ENCODE results near the gene RING1. TPM values are rescaled to one million over a fixed set of nuclear protein-coding genes. Genes with fewer than 3 reads are reported as not detected.

The RING1 gene
- total and polyA plus RNA-seq, 8 donors: 37.4 to 70.6 (median 55.4) TPM

GRCh38 chr6:33168639-33169038 is 39.7 kb upstream of the RING1 start:
- Histone ChIP-seq H3K4me3 (no peak overlapping the region), H3K27me3 (no peaks in the 10 kb centered on the region), H3K36me3 (no peaks in the 10 kb centered on the region), H3K9me3 (no peaks in the 10 kb centered on the region), H3K4me1 (no peaks in the 10 kb centered on the region), H3K27ac (no peak overlapping the region)
- ATAC-seq: no peak
- intact Hi-C loops (cut with DNase I): loop anchor here in 1 of 2 donors (10.0 kb wide), 1 partner anchor 76 kb away; no protein-coding TSS in a partner anchor
- DNase-seq: no peak
- TF ChIP-seq CTCF (IDR thresholded peaks at IDR 0.05): no peak

GRCh38 chr6:33169291-33170175 is 38.8 kb upstream of the RING1 start:
- intact Hi-C loops (cut with DNase I): loop anchor here in 1 of 2 donors (10.0 kb wide), 1 partner anchor 75 kb away; no protein-coding TSS in a partner anchor
- ATAC-seq: no peak

GRCh38 chr6:33170176-33171015 is 37.9 kb upstream of the RING1 start:
- TF ChIP-seq CTCF (IDR thresholded peaks at IDR 0.05): no peak
- no peak for ATAC-seq
- Histone ChIP-seq H3K27me3 (no peaks in the 10 kb centered on the region), H3K27ac (no peak overlapping the region), H3K9me3 (no peaks in the 10 kb centered on the region), H3K4me3 (no peak overlapping the region), H3K4me1 (no peaks in the 10 kb centered on the region), H3K36me3 (no peaks in the 10 kb centered on the region)
- intact Hi-C loops (cut with DNase I): no loop called here
- DNase-seq: peak in 1 of 4 donors; percentile 24

More at GRCh38 chr6:33169291-33170175, 38.8 kb upstream of the RING1 start:
- no peak for TF ChIP-seq CTCF (IDR thresholded peaks at IDR 0.05)
- no peaks in the 10 kb centered on the region for H3K9me3 ChIP-seq
- H3K4me1 ChIP-seq: no peaks in the 10 kb centered on the region
- no peaks in the 10 kb centered on the region for H3K36me3 ChIP-seq
- DNase-seq: no peak
- no peak overlapping the region for H3K4me3 ChIP-seq
- no peaks in the 10 kb centered on the region for H3K27me3 ChIP-seq
- no peak overlapping the region for H3K27ac ChIP-seq

GRCh38 chr6:33171016-33171879 is 37.1 kb upstream of the RING1 start:
- ATAC-seq (no peak), DNase-seq (peak in 1 of 4 donors; percentile 20)
- no peak for TF ChIP-seq CTCF (IDR thresholded peaks at IDR 0.05)
- intact Hi-C loops (cut with DNase I): no loop called here
- H3K27me3 ChIP-seq: no peaks in the 10 kb centered on the region
- no peaks in the 10 kb centered on the region for H3K36me3 ChIP-seq
- no peak overlapping the region for H3K4me3 ChIP-seq
- H3K4me1 ChIP-seq: no peaks in the 10 kb centered on the region
- H3K9me3 ChIP-seq: no peaks in the 10 kb centered on the region
- H3K27ac ChIP-seq: no peak overlapping the region

Data from left lung (tissue), 10 donors.